NCI-H1105 treated with DMSO at 0.1 percent for 48 hours (cell line): ENCODE data around the gene TPBGL.

Experiments
- DNase-seq: peaks from one replicate; lab custom pipeline; 2025; lab: John Stamatoyannopoulos, UW

TPBGL gene

DNA sequence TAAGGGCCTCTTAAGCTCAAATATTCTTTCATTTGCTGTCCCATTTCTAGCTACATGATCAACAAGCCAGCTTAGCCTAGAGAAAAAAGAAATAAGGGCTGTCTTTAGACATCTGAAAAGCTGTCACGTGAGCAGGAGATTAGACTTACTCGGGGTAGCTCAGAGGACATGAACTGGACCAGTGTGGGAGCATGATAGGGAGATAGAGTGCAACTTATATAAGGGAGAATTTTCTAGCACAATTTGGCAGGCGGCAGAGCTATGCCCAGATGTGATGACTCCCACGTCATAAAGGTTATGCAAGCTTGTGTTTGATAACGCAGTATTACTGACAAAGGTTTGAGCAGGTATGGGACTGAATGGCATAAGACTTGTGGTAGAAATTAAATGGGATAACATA is 28.2 kb upstream of the TPBGL start:
- no peak for DNase-seq

DNA sequence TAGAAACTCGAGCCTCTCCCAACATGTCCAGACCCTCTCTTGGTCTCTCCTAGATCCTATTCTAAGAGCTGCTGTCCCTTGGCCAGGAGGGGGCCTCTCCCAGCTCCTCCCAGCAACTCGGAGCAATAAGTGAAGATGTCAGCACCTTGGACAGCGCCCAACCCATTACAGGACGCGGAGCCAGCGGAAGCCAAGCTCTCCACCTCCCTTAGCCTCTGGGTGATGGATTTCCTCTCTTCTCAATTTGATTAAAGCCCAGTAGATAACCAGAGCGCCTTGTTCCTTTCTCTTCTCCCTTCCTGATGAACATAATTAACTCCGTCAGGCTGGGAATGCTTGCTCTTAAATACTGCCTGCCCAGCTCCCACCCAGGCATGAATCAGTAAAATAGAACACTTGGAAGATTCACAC is 26.2 kb upstream of the TPBGL start:
- DNase-seq: peak; percentile 22

DNA sequence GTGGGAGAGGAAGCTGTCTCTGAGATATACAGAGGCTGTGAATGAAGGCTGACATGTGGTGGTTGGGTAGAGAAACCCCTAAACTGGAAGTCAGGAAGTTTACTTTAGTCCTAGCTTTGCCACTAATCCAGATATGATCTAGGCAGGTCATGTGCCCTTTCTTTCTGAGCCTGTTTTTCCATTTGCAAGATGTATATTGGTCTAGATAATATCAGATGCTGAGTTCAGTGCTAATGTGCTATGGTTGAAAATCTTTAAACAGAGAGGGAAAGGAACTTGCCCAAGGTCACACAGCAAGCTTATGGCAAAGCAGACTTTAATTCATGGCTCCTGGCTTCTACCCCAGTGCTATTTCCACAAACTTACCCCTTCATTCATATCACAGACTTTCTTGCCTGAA is 25.7 kb upstream of the TPBGL start:
- no peak for DNase-seq

DNA sequence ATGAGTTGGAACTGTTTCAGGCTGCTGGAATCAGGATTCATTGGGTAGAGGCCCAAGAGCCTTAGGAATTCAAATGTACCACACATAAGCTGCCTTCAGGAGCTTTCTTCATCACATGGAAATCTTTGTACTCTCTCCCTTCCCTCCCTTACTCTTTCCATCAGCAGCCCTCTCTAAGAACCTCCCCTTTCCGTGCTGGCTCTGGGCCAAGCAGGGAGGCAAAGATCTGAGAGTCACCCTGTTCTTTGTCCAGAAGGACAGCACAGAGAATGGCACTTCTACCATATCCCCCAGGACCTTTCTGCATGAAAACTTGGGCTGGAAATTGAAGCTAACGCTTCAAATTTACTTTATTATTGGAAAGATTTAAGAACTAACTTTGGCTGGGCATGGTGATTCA is 20.7 kb upstream of the TPBGL start:
- DNase-seq: no peak

DNA sequence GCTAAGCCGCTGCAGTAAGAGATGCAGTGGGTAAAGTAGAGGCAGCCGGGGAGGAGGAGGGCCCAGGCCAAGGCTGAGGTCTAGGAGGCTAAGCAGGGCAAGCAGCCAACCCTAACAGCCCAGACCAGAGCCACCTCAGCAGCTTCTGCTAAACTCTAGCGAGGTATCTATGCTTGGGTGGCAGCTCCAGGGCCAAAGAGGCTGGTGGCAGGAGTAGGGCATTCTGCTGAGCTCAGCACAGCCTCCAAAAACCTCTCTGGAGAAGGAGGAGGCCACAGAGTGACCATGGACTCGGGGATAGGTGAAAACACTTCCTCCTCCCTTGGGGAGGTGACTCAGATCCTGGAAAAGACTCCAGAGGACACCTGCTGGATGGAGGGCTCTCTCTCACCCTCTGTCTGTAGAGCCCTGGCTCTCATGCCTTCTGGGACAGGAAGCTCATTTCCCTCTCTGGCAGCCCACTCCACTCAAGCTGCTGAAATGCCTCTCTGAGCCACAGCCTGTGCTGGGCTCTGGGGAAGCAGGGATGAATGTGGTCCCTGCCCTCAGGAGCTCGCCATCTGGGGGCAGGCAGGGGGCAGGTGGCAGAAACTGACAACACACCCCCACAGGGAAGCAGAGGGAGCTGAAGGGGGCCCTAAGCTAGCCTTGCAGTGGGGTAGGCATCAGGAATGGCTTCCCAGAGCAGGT is 16.5 kb upstream of the TPBGL start:
- no peak for DNase-seq

DNA sequence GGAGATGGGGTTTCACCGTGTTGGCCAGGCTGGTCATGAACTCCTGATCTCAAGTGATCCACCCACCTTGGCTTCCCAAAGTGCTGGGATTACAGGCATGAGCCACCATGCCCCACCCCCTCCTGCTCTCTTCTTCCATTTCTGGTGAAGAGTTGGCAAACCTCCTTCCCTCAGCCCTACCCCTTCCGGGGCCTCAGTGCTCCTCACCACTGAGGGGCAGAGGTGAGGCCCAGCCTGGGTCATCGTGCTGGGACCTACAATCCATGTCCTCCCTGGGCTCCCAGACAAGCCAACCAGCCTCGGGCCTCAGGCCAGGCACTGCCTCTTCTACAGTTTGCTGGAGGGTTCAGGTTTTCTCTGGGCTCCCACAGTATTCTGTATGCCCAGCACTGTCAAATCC is 14.8 kb upstream of the TPBGL start:
- no peak for DNase-seq

DNA sequence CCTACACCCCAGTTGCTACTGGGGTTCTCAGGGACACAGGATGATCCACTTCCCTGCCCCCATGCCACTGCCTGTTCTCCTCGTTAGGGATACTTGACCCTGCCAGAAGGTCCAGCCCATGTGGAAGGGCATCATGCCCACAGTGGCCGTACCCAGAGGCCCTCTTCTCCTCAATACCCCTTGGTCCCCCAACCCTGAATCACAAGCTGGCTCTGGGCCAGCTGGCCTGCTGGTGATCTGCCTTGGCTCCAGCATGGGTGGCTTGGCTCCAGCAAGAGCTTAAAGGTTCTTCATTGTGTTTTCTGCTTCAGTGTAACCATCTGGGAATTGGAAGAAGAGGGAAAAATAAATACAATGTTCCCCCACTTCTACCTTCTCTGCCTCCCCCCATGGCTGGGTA is 11.1 kb upstream of the TPBGL start:
- no peak for DNase-seq

DNA sequence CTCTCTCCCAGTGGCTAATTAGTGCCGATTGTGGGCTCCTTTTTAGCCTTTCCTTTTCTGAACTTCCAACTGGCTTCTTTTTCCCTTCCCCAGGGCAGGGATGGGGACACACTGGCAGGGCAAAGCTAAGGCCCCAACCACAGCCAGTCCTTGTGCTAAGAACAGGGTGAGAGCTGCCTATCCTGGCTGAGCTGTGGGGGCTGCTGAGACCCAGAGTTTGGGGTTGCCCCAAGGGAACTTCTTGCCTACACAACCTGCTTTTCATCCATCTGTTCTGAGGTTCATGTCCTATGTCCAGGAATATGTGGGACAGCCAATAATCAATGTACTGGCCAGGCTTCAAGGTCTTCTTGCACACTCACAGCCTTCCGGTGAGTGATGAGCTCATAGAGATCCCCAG is 10.0 kb upstream of the TPBGL start:
- no peak for DNase-seq

DNA sequence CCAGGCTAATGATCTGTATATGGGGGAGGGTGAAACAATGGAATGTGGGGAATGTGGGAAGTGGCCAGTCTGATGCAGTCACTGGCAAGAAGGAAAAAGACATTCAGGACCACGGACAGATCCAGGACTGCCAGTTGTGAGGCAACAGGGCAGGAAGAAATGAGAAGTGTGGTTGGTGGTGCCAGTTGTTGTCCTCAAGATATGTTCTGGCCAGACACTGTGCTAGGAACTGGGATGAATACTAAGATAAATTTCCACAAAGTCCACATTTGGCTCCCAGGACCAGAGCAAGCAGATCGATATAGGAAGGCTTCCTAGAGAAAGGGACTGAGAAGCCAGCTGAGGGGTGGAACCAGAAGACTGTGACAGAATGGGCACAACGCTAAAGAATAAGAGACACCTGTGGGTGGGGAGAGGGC is 6.8 kb upstream of the TPBGL start:
- DNase-seq: no peak

DNA sequence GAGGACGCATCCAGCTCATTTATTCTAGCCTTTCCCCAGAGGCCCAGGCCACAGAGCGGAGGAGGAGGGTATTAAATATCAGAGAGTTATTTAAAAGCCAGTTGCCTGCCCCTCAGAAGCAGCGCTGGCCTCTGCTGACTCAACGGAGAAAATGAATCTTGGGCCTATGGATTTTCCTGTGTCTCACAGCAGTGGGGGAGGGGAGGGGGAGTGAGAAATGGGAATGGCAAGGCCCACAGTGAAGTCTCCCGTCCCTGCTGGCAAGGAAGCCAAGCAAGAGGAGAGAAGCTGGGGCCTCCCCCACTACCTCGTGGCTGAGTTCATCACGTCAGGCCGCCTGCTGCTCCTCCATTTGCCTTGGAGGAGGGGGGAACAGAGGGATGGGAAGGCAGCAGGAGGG is 4.5 kb upstream of the TPBGL start:
- DNase-seq: no peak

DNA sequence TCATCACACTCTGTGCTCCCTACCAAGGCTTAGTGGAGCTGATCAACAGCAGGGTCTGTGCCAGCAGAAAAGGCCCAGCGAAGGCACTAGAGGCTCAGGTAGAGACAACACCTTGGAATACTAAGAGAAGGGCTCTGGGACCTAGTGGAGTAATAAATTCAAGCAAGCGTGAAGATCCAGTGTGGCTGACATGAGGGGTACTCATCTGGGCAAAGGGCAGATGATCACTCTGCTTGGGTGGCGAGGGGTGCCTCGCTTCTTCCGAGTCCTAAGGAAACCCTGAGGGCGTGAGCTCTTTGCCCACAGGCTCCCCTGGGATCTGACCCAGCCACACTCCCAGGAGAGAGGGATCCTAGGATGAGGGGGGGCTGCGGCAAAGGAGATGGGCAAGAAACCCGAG is 3.5 kb upstream of the TPBGL start:
- DNase-seq: no peak

DNA sequence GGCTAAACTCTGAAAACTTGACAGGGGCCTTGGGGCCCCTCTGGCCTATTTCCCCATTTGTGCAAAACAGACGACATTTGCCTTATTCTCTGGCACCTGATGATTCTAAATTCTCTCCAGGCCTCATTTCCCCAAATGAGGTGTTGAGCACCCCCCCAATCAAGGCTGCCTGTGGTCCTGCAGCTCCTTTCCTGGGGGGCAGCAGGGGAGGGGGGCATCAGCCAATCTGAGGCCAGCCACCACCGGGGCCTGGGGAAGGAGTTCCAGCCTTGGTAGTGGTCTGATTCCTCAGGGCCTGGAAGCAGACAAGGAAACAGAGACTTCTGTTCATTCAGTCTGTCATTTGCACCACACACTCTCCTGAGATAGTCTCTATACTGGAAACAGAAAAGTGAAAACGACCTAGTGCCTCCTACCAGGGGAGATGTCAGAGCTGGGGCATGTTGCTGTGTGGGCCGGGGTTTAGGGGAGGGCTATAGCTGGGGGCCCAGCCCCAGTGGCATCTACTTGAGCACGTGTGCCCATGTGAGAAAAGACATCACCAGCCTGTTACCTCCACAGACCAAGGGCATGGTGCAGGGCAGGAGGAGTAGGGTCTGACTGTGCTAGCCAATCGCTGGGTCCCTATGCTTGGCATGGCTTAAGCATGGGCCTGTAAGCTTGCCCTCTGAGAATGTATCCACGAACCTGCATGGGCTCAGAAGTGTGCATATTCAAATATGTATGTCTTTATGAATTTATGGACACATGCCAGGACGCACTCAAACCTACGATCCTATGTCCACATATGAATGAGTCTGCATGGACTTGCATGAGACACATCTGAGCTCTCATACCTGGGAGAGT is 1.8 kb upstream of the TPBGL start:
- DNase-seq: no peak

DNA sequence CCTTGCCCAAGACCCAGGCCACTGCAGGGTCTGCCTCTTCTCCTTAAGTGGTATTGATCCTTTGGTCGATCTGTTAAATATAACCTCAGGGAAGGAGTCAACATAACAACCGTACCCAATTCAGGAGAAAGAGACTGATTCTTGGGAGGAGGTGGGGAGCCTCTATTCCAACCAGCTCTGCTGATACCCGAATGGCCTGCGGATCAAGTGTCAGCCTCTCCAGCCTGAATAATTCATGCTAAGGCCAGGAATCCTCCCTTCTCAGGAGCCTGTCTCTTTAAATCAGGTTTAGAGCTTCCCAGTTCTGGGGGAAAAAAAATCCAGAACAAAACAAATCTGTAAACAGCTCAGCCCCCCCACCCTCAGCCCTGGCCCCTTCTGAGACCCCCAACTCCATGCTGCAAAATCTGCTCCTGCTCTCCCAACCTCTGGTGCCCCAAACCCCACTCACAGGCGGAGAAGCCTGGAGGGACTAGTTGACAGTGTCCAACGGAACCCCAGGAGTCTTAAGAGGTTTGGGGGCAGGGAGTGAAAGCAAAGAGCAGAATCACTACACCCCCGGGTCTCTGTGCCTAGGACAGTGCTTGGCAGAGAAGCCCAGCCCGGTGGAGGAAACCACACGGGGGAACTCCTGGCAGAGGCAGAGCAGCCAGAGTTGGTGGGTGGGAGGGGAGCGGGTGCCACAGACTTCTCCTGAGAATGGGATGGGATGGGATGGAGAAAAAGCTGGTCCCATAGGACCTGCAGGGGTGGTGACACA is 863 bp upstream of the TPBGL start:
- DNase-seq: no peak

DNA sequence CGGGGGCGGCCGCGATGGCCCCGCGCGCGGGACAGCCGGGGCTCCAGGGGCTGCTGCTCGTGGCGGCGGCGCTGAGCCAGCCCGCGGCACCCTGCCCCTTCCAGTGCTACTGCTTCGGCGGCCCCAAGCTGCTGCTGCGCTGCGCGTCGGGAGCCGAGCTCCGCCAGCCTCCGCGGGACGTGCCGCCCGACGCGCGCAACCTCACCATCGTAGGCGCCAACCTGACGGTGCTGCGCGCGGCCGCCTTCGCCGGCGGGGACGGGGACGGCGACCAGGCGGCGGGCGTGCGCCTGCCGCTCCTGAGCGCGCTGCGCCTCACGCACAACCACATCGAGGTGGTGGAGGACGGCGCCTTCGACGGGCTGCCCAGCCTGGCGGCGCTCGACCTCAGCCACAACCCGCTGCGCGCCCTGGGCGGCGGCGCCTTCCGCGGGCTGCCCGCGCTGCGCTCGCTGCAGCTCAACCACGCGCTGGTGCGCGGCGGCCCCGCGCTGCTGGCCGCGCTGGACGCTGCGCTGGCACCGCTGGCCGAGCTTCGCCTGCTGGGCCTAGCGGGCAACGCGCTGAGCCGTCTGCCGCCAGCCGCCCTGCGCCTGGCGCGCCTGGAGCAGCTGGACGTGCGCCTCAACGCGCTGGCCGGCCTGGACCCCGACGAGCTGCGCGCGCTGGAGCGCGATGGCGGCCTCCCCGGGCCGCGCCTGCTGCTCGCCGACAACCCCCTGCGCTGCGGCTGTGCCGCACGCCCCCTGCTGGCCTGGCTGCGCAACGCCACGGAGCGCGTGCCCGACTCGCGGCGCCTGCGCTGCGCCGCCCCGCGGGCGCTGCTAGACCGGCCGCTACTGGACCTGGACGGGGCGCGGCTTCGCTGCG is 697 bp downstream of the TPBGL start:
- peak; percentile 84 for DNase-seq

DNA sequence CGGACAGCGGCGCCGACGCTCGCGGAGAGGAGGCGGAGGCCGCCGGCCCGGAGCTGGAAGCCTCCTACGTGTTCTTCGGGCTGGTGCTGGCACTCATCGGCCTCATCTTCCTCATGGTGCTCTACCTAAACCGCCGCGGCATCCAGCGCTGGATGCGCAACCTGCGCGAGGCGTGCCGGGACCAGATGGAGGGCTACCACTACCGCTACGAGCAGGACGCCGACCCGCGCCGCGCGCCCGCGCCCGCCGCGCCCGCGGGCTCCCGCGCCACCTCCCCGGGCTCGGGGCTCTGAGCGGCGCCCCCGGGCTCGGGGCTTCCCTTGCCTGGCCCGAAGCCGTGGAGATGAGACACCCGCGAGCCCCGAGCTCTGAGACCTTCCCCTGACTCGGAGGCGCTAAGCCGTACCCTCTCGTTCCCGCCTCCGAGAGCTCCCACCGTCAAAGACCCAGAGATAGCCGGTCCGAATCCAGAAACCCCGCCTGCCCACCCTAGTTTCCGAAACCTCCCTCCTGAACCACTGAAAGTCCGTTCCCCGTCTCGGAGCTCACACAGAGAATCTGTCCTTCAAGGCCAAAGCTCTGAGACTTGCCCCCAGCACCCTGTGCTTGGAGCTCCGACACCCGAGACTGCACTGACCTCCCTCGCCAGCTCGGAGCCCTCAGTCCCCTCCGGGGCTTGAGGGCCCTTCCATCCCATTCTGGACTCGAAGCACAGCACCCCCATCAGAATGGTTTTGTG is 1.5 kb downstream of the TPBGL start:
- DNase-seq: no peak

DNA sequence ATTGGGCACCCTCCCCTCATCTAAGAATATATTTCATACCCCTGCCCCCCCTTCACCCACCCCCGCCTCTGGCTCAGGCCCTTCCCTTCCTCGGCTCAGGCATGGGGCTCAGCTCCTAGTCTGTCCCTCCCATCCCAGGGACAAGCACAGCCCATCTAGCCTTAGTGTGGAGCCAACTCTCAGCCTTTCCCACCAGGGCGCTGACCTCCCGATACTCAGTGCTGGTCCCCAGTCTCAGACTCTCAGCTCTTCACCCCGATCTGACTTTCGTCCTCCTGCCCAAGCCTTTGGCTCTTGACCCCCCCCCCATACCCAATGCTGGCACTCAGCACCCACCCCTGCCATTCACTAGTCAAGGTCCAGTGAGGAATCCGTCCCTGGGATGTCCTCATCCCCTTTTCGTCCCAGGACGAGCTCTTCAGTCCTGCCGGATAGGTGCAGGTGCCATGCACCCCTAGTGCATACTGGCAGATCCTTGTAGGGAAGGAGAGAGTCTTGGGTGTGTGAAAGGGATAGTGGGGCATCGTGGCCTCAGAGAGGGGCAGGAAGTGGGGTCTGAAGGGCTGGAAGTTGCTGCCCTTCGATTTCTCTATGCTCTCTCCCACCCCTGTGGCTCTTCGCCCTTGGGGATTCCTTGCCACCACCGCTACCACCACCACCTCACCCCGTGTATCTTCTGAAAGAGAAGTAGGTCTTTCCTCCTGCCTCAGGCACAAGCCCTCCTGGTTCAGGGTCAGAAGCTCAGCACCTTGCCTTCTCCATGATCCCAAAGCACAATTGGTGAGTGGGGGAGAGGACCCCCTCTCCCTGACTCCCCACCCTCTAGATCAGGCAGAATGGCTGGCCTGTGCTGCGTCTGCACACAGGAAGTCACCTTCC is 2.4 kb downstream of the TPBGL start:
- no peak for DNase-seq

DNA sequence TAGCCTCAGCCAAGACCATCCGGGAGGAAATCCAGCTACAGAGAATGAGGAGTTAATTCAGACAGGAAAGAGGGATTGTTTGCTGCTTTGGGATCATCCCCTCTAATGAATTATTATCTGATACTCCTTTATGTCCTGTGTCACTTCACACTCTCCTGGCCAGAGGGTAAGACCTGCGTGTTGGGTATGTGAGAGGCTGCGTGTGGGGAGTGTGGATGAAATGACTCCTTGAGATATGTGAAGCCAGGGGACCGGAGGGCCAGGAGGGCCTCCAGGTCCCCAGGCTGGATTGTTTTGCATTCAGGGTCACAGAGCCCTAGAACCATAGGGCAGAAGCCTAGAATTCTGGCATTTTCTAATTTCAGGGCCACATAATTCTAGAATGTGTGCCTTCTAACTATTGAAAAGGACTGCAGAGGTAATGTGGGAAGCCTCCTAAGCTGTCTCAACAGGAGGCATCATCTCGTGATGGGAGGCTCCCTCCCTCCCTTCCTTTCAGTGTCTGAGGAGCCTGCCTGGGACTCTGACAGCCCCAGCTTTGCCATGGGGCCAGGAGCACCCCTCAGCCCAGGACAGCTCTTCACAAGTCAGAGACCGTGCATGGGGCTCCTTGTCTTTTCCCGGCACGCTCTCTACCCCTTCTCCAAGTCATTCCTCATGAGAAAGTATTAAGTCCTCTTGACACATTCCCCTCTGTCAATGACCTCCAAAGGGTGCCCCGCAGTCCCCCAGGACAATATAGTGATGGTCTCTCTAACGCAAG is 3.7 kb downstream of the TPBGL start:
- no peak for DNase-seq

DNA sequence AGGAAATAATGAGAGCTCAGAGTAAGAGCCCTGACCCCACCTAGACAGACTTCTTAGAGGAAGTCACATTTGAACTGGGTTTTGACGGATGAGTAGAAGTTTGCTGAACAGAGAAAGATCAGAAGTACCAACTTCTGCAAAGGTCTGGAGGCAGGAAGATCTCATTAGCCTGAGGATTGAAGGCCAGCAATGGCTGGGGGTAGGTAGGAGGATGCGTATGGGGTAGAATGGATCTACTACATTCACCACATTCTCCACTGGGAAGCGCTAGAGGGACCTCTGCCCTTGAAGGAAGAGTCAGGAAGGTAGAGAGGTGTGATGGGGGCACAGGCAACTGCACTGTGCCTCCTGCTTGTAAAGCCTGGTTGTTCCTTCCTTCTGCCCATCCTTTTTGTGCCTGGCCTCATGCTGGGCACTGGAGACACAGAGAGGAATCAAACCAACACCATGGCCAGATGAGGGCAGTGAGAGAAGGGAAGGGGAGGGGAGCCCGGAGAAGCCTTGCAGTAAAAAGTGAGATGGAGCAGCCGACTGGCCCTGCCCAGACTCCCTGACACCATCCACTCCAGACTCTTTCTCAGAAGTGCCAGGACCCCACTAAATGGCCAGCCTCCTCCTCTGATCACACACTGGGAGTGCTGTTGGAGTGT is 4.9 kb downstream of the TPBGL start:
- DNase-seq: no peak
